NCI-H146 treated with DMSO at 0.1 percent for 48 hours (cell line): ENCODE data around the gene ANXA6.
"Not testable (repeated sequence)": the region's sequence is repeated elsewhere in the genome, so short reads cannot be mapped to it uniquely, and the experiment has no call there.

ENCODE experiments used
- DNase-seq: peaks from one replicate; lab custom pipeline; 2025; ENCODE audit not compliant: unreplicated experiment; lab: John Stamatoyannopoulos, UW

The ANXA6 gene

GRCh38 chr5:151181818-151182523 lies 24.4 kb upstream of the ANXA6 start:
- DNase-seq: no peak

- DNase-seq: no peak
Observed at GRCh38 chr5:151180291-151180690, 22.7 kb upstream of the ANXA6 start.

GRCh38 chr5:151179489-151179840 lies 21.9 kb upstream of the ANXA6 start:
- DNase-seq: no peak

GRCh38 chr5:151178777-151179488 lies 21.4 kb upstream of the ANXA6 start:
- no peak for DNase-seq

GRCh38 chr5:151178372-151178771 lies 20.8 kb upstream of the ANXA6 start:
- DNase-seq: no peak

- not testable (repeated sequence) for DNase-seq
Observed at GRCh38 chr5:151176268-151176667, 18.7 kb upstream of the ANXA6 start.

GRCh38 chr5:151174612-151175101 lies 17.1 kb upstream of the ANXA6 start:
- DNase-seq: no peak

GRCh38 chr5:151173711-151174611 lies 16.4 kb upstream of the ANXA6 start:
- no peak for DNase-seq

GRCh38 chr5:151171529-151171928 lies 13.9 kb upstream of the ANXA6 start:
- no peak for DNase-seq

- DNase-seq: no peak
Observed at GRCh38 chr5:151168602-151169344, 11.2 kb upstream of the ANXA6 start.

- no peak for DNase-seq
Observed at GRCh38 chr5:151167022-151167421, 9.4 kb upstream of the ANXA6 start.

- peak; percentile 1 for DNase-seq
Observed at GRCh38 chr5:151164687-151165392, 7.3 kb upstream of the ANXA6 start.

- DNase-seq: no peak
Observed at GRCh38 chr5:151162776-151163175, 5.2 kb upstream of the ANXA6 start.

- DNase-seq: no peak
Observed at GRCh38 chr5:151159649-151160373, 2.2 kb upstream of the ANXA6 start.

- no peak for DNase-seq
Observed at GRCh38 chr5:151158287-151158661, 695 bp upstream of the ANXA6 start.

- DNase-seq: no peak
Observed at GRCh38 chr5:151156507-151157420, 815 bp downstream of the ANXA6 start.

GRCh38 chr5:151155775-151156506 lies 1.6 kb downstream of the ANXA6 start:
- DNase-seq: no peak
